Epithelial cell of esophagus (primary cell): ENCODE measurements around the gene MYO7B.

Experiments used
- DNase-seq: peaks from one replicate; pipeline ENCODE4 v3.0.0; 2010; ENCODE audit warnings: low read depth
- H3K4me3 ChIP-seq: 2 replicates; pipeline ENCODE4 v1.5.1; 2011; ENCODE audit warnings: mild to moderate bottlenecking, low read length, control low read depth
- TF ChIP-seq, protein P1 (sequence below): IDR thresholded peaks from 2 replicates; pipeline ENCODE4 v1.5.1; 2011; ENCODE audit warnings: low read depth, mild to moderate bottlenecking, low read length, control low read depth, inconsistent platforms; ENCODE audit not compliant: insufficient read depth; ENCODE audit errors: missing control alignments

MYO7B gene

DNA sequence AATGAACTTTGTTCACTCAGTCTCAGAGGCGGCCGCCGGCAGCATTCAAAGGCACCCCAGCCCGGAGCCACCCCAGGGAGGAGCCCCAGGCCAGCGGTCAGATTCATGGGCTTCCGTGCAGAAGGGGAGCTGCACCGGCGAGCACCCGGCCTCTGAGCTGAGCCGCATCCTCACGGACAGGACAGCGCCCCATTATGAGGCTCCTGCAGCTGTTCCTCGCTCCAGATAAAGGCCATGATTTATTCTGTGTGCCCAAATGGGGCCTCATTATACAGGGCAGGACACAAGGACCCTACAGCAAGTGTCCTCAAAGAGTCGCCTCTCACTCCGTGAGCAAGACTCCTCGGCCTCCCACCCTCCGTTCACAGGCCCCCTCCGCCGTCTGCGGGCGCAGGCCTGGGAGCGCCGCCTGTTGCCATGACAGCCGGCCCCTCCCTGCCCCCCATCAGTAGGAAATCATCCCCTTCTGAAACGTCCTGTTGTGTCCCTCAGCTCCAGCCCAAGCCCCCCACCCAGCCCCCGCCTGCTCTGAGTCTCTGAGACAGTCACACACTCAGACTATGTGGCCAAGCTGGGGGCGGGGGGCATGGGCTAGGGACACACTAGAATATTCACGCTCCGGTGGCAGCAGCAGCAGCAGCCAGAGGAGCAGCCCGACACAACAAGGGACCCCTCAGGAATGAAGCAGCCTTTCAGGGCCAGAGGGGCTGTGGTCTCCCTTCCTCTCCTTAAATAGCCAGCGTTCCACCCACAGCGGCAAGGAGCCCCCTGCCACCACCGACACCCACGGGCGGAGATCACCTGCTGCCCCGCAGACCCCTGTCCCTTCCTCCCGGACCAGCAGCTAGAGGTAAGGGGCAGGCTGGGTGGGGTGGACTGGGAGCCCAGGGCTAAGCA, 110.2 kb downstream of the MYO7B start, which contains the start of gene GPR17:
GPR17 (plus strand) TSS at position 759 of the 897 bp plus-strand sequence. CDS start 4,583 bp downstream, outside the sequence.
- TF ChIP-seq, protein P1, sequence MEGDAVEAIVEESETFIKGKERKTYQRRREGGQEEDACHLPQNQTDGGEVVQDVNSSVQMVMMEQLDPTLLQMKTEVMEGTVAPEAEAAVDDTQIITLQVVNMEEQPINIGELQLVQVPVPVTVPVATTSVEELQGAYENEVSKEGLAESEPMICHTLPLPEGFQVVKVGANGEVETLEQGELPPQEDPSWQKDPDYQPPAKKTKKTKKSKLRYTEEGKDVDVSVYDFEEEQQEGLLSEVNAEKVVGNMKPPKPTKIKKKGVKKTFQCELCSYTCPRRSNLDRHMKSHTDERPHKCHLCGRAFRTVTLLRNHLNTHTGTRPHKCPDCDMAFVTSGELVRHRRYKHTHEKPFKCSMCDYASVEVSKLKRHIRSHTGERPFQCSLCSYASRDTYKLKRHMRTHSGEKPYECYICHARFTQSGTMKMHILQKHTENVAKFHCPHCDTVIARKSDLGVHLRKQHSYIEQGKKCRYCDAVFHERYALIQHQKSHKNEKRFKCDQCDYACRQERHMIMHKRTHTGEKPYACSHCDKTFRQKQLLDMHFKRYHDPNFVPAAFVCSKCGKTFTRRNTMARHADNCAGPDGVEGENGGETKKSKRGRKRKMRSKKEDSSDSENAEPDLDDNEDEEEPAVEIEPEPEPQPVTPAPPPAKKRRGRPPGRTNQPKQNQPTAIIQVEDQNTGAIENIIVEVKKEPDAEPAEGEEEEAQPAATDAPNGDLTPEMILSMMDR, result no peak
- no peak within 1 kb of the TSS for H3K4me3 ChIP-seq
- no peak for DNase-seq

DNA sequence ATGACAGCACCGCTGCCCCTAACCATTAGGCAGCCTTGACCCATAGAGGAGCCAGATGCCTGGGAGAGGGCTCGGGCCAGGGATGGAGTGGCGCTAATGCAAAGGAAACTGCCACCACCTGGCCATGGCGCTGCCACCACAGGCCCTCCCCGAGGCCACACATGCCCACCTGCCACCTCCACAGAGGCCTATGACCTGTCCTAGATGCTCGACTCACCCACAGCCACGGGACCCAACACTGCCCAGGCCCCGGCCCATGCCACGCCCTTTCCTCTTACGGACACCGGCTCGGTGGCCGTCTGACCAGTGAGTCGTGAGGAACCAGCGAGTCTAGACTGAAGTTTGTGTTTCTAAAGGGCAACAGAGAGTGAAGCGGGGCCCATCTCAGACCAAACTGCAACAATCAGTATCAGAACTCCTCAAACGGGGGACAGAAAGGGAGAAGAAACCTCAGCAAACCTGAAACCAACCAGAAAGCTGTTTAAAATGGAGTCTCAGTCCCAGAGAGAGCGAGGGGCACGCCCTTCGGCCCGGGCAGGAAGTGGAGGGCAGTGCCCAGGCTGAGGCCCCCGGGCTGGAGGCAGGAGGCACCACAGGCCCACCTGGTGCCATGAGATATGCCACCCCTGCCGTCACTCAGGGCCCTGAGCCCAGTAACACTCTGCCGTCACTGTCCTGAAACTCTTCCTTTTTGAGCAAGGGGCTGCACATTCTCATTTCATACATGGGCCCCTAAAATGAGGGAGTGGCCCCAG, 111.2 kb downstream of the MYO7B start:
- TF ChIP-seq, protein P1, result no peak
- no peak overlapping the region for H3K4me3 ChIP-seq
- no peak for DNase-seq

DNA sequence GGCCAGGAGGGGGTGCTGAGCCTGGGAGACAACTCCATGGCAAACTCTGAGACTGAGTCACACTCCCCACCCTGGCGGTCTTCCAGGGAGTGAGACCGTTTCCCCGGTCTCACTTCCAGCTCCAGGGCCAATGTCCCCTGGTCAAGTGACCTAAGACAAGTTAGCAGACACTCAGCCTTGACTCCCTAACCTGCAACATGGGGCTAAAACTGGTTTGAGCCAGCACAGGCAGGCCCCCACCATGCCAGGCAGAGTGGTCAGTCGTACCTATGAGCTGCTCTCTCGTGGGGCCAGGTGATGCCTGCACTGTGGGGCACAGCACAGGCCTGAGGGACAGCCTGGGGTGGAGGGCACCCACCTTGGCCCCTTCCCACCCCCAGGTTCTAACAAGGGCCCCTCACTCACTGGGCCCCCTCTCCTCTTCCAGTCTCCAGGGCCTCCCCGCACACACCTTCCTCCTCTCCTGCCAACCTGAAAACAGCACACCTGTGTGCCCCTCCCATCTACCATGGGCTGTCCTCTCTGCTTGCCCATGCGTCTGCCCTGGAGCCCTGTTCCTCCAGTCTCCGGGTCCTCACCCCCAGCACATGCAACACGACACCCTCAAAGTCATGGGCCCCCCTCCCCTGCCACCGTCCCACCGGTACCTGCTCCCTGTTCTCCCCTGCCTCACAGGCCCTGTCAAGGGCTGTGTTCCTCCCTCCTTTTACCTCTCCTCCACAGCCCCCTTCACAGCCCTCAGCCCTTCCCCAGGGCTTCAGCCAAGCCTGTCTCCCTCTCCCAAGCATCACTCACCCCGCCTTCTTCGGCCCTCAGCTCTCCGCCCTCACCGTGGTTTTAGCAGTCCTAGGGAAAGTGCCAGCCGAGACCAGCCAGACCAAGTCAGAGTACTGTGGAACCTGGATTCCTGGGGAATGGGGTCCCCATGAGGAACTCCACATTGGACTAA, 112.0 kb downstream of the MYO7B start:
- TF ChIP-seq, protein P1, result no peak
- no peak for DNase-seq
- H3K4me3 ChIP-seq, result no peak overlapping the region

DNA sequence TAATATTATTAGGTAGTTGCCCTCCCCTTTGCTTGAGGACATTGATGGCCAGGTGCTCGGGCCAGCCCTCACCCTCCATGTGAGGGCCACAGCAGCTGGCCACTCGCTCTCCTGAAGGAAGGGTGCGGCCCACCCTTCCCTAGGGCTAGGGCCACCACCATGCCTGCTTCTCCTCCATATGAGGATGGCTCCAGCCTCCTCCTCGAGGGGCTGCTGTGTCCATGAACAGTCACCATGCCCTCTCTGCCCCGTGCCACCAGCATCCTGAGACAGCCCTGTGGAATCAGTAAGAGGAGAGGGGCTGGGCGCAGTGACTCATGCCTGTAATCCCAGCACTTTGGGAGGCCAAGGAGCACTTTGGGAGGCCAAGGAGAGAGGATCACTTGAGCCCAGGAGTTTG, 112.8 kb downstream of the MYO7B start:
- DNase-seq, result no peak
- no peak overlapping the region for H3K4me3 ChIP-seq
- TF ChIP-seq, protein P1, result no peak

DNA sequence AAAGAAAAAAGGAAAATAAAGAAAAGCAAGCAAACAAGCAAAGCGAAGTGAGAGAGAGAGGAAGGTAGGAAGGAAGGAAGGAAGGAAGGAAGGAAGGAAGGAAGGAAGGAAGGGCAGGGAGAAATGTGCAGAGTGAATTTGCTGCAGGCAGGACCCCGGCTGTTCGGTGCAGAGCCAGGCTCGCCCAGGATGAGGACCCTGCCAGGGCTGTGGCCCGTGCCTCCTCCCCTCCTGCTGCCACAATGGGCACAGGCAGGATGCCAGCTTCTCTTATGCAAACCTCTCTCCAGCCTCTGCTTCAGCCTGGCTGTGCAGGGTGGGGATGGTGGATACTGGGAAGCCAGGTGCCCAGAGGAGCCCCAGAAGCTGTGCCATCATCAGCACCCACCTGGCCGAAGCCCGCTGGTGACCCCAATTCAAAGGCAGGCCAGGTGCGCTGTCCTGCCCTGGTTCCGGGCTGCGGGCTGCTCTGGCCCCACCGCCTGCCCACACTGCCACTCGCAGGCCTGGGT, 113.7 kb downstream of the MYO7B start:
- TF ChIP-seq, protein P1, result no peak
- no peak for DNase-seq
- no peak overlapping the region for H3K4me3 ChIP-seq

DNA sequence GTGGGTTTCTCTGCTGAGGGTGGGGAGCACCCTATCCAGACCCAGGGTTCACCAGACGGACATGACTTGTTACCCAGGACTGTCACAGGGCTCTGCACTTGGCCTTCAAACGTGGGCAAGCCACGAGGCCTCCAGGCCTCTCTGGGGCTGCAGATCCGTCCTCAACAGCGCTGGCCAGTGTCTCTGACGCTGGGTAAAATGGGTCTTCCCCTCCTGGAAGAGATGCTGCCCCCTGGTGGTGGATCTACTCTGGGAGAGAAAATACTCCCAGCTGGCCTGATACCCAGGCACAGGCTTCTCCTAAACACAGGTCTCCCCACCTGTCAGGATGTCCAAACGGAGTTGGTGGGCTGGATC, 114.2 kb downstream of the MYO7B start:
- TF ChIP-seq, protein P1, result peak; percentile 82
- H3K4me3 ChIP-seq, result no peak overlapping the region

More for the DNA sequence above, 114.2 kb downstream of the MYO7B start:
- peak; percentile 80 for DNase-seq
